ENCODE data around the gene OR10K1. TPM values are rescaled to one million over a fixed set of nuclear protein-coding genes. Genes with fewer than 3 reads are reported as not detected.

Gene OR10K1
- polyA plus RNA-seq, 1 experiment: not detected

DNA sequence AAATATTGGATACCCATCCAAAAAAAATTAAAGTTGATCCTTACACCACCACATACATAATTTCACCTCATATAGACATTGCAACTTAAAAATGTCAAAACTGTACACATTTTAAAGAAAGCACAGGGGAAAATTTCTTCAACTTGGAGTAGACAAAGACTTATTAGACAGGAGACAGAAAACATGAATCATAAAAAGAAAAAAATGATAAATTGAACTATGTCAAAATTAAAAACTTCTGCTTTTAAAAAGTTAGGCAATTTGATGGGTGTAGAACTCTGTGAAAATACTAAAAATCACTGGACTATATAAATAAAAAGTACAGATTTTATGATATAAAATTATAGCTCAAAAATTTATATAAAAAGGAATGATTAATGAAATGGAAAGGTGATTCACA, 4.4 kb upstream of the OR10K1 start:
- TF ChIP-seq, protein P1, sequence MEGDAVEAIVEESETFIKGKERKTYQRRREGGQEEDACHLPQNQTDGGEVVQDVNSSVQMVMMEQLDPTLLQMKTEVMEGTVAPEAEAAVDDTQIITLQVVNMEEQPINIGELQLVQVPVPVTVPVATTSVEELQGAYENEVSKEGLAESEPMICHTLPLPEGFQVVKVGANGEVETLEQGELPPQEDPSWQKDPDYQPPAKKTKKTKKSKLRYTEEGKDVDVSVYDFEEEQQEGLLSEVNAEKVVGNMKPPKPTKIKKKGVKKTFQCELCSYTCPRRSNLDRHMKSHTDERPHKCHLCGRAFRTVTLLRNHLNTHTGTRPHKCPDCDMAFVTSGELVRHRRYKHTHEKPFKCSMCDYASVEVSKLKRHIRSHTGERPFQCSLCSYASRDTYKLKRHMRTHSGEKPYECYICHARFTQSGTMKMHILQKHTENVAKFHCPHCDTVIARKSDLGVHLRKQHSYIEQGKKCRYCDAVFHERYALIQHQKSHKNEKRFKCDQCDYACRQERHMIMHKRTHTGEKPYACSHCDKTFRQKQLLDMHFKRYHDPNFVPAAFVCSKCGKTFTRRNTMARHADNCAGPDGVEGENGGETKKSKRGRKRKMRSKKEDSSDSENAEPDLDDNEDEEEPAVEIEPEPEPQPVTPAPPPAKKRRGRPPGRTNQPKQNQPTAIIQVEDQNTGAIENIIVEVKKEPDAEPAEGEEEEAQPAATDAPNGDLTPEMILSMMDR (IDR thresholded peaks at IDR 0.05; ENCODE audit: low read depth, low read length): no peak
- Histone ChIP-seq H3K27ac (ENCODE audit: low read depth, low read length) (no peak overlapping the region), H3K9me3 (ENCODE audit: control insufficient read depth, insufficient read depth, low read length) (no peaks in the 10 kb centered on the region), H3K4me3 (ENCODE audit: low read depth, low read length) (no peak overlapping the region), H3K27me3 (ENCODE audit: control insufficient read depth, insufficient read depth, low read length) (no peaks in the 10 kb centered on the region)
- ChIA-PET POLR2A (no interaction called here), CTCF (no interaction called here)
- no peak for DNase-seq (ENCODE audit: low read depth, low spot score)

DNA sequence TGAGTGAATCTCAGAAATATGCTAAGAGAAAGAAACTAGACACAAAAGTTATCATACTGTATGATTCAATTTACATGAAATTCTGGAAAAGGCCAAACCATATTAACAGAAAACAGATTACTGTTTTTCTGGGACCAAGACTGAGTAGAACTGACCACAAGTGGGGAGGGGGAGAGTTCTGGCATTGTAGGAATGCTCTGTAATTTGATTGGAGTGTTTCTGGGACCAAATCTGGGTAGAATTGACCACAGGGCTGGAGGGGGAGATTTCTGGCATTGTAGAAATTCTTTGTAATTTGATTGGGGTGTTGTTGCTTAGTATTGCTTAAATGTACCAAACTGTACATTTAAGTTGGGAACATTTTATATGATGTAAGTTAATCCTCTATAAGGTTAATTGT, 3.4 kb upstream of the OR10K1 start:
- TF ChIP-seq, protein P1 (IDR thresholded peaks at IDR 0.05; ENCODE audit: low read depth, low read length): no peak
- H3K9me3 ChIP-seq (ENCODE audit: control insufficient read depth, insufficient read depth, low read length): no peaks in the 10 kb centered on the region
- no peak overlapping the region for H3K4me3 ChIP-seq (ENCODE audit: low read depth, low read length)
- DNase-seq (ENCODE audit: low read depth, low spot score): no peak
- ChIA-PET POLR2A (no interaction called here), CTCF (no interaction called here)
- no peaks in the 10 kb centered on the region for H3K27me3 ChIP-seq (ENCODE audit: control insufficient read depth, insufficient read depth, low read length)
- no peak overlapping the region for H3K27ac ChIP-seq (ENCODE audit: low read depth, low read length)

DNA sequence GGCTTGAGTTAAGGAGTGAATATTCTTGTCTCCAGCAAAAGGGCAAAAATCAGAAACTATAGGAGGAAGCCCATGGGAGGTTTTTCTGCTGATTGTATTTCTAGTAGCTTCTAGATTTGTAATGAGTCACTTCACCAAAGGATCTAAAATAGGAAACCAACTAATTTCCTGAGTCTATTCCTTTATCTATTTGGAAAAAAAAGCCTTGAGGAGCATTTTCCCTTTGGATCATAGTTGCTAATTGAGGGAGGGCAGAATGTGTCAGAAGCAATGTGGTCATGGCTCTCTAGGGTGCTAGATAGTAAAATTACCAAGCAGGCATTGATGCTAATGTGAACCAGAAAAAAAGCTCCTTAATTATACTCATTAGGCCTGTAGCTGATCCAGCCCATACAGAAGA, 10.3 kb downstream of the OR10K1 start, which contains the start of gene OR10R2:
Gene OR10R2, plus strand, starts transcription at position 301 of the 400 bp plus-strand sequence. CDS start 106 bp downstream, outside the sequence.
- Histone ChIP-seq H3K27ac (ENCODE audit: low read depth, low read length) (no peak within 1 kb of the TSS), H3K27me3 (ENCODE audit: control insufficient read depth, insufficient read depth, low read length) (no peaks in the 10 kb centered on the region), H3K4me3 (ENCODE audit: low read depth, low read length) (no peak within 1 kb of the TSS), H3K9me3 (ENCODE audit: control insufficient read depth, insufficient read depth, low read length) (no peaks in the 10 kb centered on the region)
- ChIA-PET POLR2A (no interaction called here), CTCF (no interaction called here)
- DNase-seq (ENCODE audit: low read depth, low spot score): no peak
- TF ChIP-seq, protein P1 (IDR thresholded peaks at IDR 0.05; ENCODE audit: low read depth, low read length): no peak

DNA sequence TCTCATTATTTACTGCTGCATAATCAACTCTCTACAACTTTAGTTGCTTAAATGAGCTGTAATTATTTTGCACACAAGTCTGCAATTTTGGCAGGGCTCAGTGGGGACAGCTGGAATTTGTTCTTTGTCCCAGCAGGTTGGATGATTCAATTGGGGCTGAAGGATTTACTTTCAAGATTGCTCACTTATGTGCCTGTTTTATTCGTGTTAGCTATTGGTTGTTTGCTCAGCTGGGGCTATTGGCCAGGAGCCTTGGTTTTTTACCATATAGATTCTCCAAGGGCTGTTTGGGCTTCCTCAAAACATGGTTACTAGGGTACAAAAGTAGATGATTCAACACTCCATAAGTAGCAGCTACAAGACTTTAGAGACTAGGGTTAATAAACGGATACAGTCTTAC, 23.8 kb downstream of the OR10K1 start:
- no peak for DNase-seq (ENCODE audit: low read depth, low spot score)
- POLR2A ChIA-PET: no interaction called here
- Histone ChIP-seq H3K27ac (ENCODE audit: low read depth, low read length) (no peak overlapping the region), H3K27me3 (ENCODE audit: control insufficient read depth, insufficient read depth, low read length) (no peaks in the 10 kb centered on the region), H3K4me3 (ENCODE audit: low read depth, low read length) (no peak overlapping the region), H3K9me3 (ENCODE audit: control insufficient read depth, insufficient read depth, low read length) (no peaks in the 10 kb centered on the region)
- TF ChIP-seq, protein P1 (IDR thresholded peaks at IDR 0.05; ENCODE audit: low read depth, low read length): no peak
- CTCF ChIA-PET: no interaction called here

DNA sequence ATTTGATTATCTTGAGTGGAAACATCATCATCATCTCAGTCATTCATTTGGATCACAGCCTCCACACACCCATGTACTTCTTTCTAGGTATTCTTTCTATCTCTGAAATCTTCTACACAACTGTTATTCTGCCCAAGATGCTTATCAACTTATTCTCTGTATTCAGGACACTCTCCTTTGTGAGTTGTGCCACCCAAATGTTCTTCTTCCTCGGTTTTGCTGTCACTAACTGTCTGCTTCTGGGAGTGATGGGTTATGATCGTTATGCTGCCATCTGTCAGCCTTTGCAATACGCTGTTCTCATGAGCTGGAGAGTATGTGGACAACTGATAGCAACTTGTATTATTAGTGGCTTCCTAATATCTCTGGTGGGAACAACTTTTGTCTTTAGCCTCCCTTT, 29.7 kb downstream of the OR10K1 start:
- TF ChIP-seq, protein P1 (IDR thresholded peaks at IDR 0.05; ENCODE audit: low read depth, low read length): no peak
- Histone ChIP-seq H3K27me3 (ENCODE audit: control insufficient read depth, insufficient read depth, low read length) (no peaks in the 10 kb centered on the region), H3K9me3 (ENCODE audit: control insufficient read depth, insufficient read depth, low read length) (no peaks in the 10 kb centered on the region), H3K4me3 (ENCODE audit: low read depth, low read length) (no peak overlapping the region), H3K27ac (ENCODE audit: low read depth, low read length) (no peak overlapping the region)
- DNase-seq (ENCODE audit: low read depth, low spot score): no peak
- CTCF ChIA-PET: no interaction called here
- POLR2A ChIA-PET: no interaction called here

Data from AG04450 (cell line).